ENCODE results near the gene OVOL3. TPM values are rescaled to one million over a fixed set of nuclear protein-coding genes. Genes with fewer than 3 reads are reported as not detected.
"Not testable (repeated sequence)": the region's sequence is repeated elsewhere in the genome, so short reads cannot be mapped to it uniquely, and the experiment has no call there.

The OVOL3 gene
- 0.15 TPM for polyA plus RNA-seq (2012; ENCODE audit: low read depth, missing spikeins)

GRCh38 chr19:36110487-36111199 is at the start of gene OVOL3:
Gene OVOL3 (plus strand): TSS chr19:36111143. CDS start chr19:36111203, 60 bp downstream.
- FAIRE-seq = no peak
- TF ChIP-seq PAX5 (IDR thresholded peaks at IDR 0.05; ENCODE audit: insufficient read depth, low read length, severe bottlenecking) (no peak), TAF1 (IDR thresholded peaks at IDR 0.05; ENCODE audit: low read depth, low read length) (no peak), POLR2AphosphoS5 (IDR thresholded peaks at IDR 0.05; ENCODE audit: low read depth, low read length) (no peak)
- DNase-seq (ENCODE audit: insufficient read length, low spot score) = no peak

GRCh38 chr19:36061367-36061766 is 49.6 kb upstream of the OVOL3 start:
- DNase-seq (ENCODE audit: insufficient read length, low spot score) = no peak
- no peak for TF ChIP-seq POU2F2 (IDR thresholded peaks at IDR 0.05; ENCODE audit: low read depth, low read length)
- TF ChIP-seq SPI1 (IDR thresholded peaks at IDR 0.05; ENCODE audit: low read depth, low read length) = 0 out of 2 replicates have a peak, but pooled peaks have one; percentile 8
- no peak for TF ChIP-seq POLR2A (IDR thresholded peaks at IDR 0.05; ENCODE audit: low read depth, low read length)
- FAIRE-seq = no peak

- DNase-seq (ENCODE audit: insufficient read length, low spot score) (no peak), FAIRE-seq (no peak)
- TF ChIP-seq PAX5 (IDR thresholded peaks at IDR 0.05; ENCODE audit: insufficient read depth, low read length, severe bottlenecking) (no peak), POLR2A (IDR thresholded peaks at IDR 0.05; ENCODE audit: low read depth, low read length) (no peak), POLR2AphosphoS5 (IDR thresholded peaks at IDR 0.05; ENCODE audit: low read depth, low read length) (no peak), SPI1 (IDR thresholded peaks at IDR 0.05; ENCODE audit: low read depth, low read length) (no peak), TAF1 (IDR thresholded peaks at IDR 0.05; ENCODE audit: low read depth, low read length) (no peak), POU2F2 (IDR thresholded peaks at IDR 0.05; ENCODE audit: low read depth, low read length) (no peak)
These were observed 46.1 kb upstream of the OVOL3 start for GRCh38 chr19:36064826-36065225.

- no peak for FAIRE-seq
- DNase-seq (ENCODE audit: insufficient read length, low spot score) = no peak
- TF ChIP-seq SPI1 (IDR thresholded peaks at IDR 0.05; ENCODE audit: low read depth, low read length) = no peak
- no peak for TF ChIP-seq POLR2AphosphoS5 (IDR thresholded peaks at IDR 0.05; ENCODE audit: low read depth, low read length)
- TF ChIP-seq POU2F2 (IDR thresholded peaks at IDR 0.05; ENCODE audit: low read depth, low read length) = no peak
- TF ChIP-seq TAF1 (IDR thresholded peaks at IDR 0.05; ENCODE audit: low read depth, low read length) = no peak
- no peak for TF ChIP-seq POLR2A (IDR thresholded peaks at IDR 0.05; ENCODE audit: low read depth, low read length)
- TF ChIP-seq PAX5 (IDR thresholded peaks at IDR 0.05; ENCODE audit: insufficient read depth, low read length, severe bottlenecking) = no peak
These were observed 43.3 kb upstream of the OVOL3 start for GRCh38 chr19:36067681-36068080.

DNA sequence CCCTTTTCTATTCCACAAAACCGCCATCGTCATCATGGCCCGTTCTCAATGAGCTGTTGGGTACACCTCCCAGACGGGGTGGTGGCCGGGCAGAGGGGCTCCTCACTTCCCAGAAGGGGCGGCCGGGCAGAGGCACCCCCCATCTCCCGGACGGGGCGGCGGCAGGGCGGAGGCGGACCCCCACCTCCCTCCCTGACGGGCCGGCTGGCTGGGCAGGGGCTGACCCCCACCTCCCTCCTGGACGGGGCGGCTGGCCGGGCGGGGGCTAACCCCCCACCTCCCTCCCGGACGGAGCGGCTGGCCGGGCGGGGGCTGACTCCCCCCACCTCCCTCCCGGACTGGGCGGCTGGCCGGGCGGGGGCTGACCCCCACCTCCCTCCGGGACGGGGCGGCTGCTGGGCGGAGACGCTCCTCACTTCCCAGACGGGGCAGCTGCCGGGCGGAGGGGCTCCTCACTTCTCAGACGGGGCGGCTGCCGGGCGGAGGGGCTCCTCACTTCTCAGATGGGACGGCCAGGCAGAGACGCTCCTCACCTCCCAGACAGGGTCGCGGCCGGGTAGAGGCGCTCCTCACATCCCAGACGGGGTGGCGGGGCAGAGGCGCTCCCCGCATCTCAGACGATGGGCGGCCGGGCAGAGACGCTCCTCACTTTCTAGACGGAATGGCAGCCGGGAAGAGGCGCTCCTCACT is 42.0 kb upstream of the OVOL3 start:
- not testable (repeated sequence) for DNase-seq (ENCODE audit: insufficient read length, low spot score); FAIRE-seq

DNA sequence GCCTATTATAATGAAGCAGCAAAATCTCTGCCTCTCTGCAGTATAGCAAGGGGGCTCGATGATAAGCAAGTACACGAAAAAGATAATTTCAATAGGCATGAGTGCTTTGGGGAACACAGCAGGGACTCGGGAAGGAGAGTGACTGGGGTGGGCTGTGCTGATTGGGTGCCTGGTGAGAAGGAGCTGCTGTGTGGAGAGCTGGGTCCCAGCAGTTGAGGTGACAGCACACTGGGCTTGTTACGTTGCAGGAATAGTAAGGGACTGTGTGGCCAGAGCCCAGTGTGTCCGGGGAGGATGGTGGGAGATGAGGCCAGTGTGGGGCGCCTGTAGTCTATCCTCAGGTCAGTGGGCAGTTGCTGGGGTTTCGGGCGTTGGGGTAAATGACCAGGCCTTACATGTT is 38.9 kb upstream of the OVOL3 start:
- no peak for DNase-seq (ENCODE audit: insufficient read length, low spot score)
- no peak for FAIRE-seq
- TF ChIP-seq PAX5 (IDR thresholded peaks at IDR 0.05; ENCODE audit: insufficient read depth, low read length, severe bottlenecking) (no peak), SPI1 (IDR thresholded peaks at IDR 0.05; ENCODE audit: low read depth, low read length) (no peak), POU2F2 (IDR thresholded peaks at IDR 0.05; ENCODE audit: low read depth, low read length) (no peak), POLR2A (IDR thresholded peaks at IDR 0.05; ENCODE audit: low read depth, low read length) (no peak), POLR2AphosphoS5 (IDR thresholded peaks at IDR 0.05; ENCODE audit: low read depth, low read length) (no peak), TAF1 (IDR thresholded peaks at IDR 0.05; ENCODE audit: low read depth, low read length) (no peak)

- no peak for FAIRE-seq
These were observed 37.6 kb upstream of the OVOL3 start for GRCh38 chr19:36073121-36073876.

GRCh38 chr19:36079389-36079945 is 31.5 kb upstream of the OVOL3 start:
- peak; percentile 9 for FAIRE-seq
- TF ChIP-seq POU2F2 (IDR thresholded peaks at IDR 0.05; ENCODE audit: low read depth, low read length) (no peak), PAX5 (IDR thresholded peaks at IDR 0.05; ENCODE audit: insufficient read depth, low read length, severe bottlenecking) (no peak), TAF1 (IDR thresholded peaks at IDR 0.05; ENCODE audit: low read depth, low read length) (no peak), POLR2A (IDR thresholded peaks at IDR 0.05; ENCODE audit: low read depth, low read length) (no peak), POLR2AphosphoS5 (IDR thresholded peaks at IDR 0.05; ENCODE audit: low read depth, low read length) (no peak), SPI1 (IDR thresholded peaks at IDR 0.05; ENCODE audit: low read depth, low read length) (no peak)

More at GRCh38 chr19:36073121-36073876, 37.6 kb upstream of the OVOL3 start:
- no peak for TF ChIP-seq TAF1 (IDR thresholded peaks at IDR 0.05; ENCODE audit: low read depth, low read length)
- no peak for TF ChIP-seq POLR2A (IDR thresholded peaks at IDR 0.05; ENCODE audit: low read depth, low read length)
- no peak for DNase-seq (ENCODE audit: insufficient read length, low spot score)

DNA sequence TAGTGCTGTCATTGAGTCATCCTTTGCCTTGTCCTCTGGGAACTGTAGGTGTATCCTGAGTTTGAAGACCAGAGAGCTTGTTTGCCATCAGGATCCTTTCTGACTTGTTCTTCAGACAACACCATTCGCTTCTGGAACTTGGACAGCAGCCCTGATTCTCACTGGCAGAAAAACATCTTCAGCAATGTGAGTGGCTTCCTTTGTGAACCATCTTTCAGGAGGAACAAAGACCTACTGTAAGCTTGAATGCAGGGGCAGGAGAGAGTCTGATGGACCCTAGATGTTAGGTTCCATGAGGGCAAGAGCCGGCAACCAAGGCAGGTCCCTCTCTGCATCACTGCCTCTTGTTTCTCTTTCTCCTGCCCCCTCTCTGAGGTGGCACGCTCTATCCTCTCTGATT is 29.6 kb upstream of the OVOL3 start:
- TF ChIP-seq POLR2AphosphoS5 (IDR thresholded peaks at IDR 0.05; ENCODE audit: low read depth, low read length) = no peak
- TF ChIP-seq POU2F2 (IDR thresholded peaks at IDR 0.05; ENCODE audit: low read depth, low read length) = no peak
- no peak for TF ChIP-seq PAX5 (IDR thresholded peaks at IDR 0.05; ENCODE audit: insufficient read depth, low read length, severe bottlenecking)
- no peak for TF ChIP-seq POLR2A (IDR thresholded peaks at IDR 0.05; ENCODE audit: low read depth, low read length)
- TF ChIP-seq TAF1 (IDR thresholded peaks at IDR 0.05; ENCODE audit: low read depth, low read length) = no peak
- no peak for TF ChIP-seq SPI1 (IDR thresholded peaks at IDR 0.05; ENCODE audit: low read depth, low read length)
- DNase-seq (ENCODE audit: insufficient read length, low spot score) = no peak
- FAIRE-seq = no peak

More at GRCh38 chr19:36079389-36079945, 31.5 kb upstream of the OVOL3 start:
- no peak for DNase-seq (ENCODE audit: insufficient read length, low spot score)

Data from GM12891 (cell line).